BE2C (cell line): ENCODE results near the gene MDK.

Source experiments
- DNase-seq: peaks from one replicate; pipeline ENCODE4 v3.0.0-alpha.2; 2020
- H3K27me3 ChIP-seq: fragments of 250-450 bp; sonication (Bioruptor Pico); 2 replicates; pipeline ENCODE4 v1.5.1; 2020; ENCODE audit warnings: mild to moderate bottlenecking
- H3K36me3 ChIP-seq: fragments of 250-450 bp; sonication (Bioruptor Pico); 2 replicates; pipeline ENCODE4 v1.5.1; 2020; ENCODE audit warnings: mild to moderate bottlenecking
- H3K4me1 ChIP-seq: fragments of 250-450 bp; sonication (Bioruptor Pico); 2 replicates; pipeline ENCODE4 v1.5.1; 2020
- H3K4me3 ChIP-seq: 2 replicates; pipeline ENCODE4 v1.5.1; 2011; ENCODE audit warnings: low read depth, low read length
- H3K9me3 ChIP-seq: fragments of 250-450 bp; sonication (Bioruptor Pico); 2 replicates; pipeline ENCODE4 v1.5.1; 2020
- TF ChIP-seq, protein P1 (sequence below): IDR thresholded peaks from 2 replicates; pipeline ENCODE4 v1.5.1; 2012; ENCODE audit warnings: mild to moderate bottlenecking, low read depth, low read length

MDK gene

DNA sequence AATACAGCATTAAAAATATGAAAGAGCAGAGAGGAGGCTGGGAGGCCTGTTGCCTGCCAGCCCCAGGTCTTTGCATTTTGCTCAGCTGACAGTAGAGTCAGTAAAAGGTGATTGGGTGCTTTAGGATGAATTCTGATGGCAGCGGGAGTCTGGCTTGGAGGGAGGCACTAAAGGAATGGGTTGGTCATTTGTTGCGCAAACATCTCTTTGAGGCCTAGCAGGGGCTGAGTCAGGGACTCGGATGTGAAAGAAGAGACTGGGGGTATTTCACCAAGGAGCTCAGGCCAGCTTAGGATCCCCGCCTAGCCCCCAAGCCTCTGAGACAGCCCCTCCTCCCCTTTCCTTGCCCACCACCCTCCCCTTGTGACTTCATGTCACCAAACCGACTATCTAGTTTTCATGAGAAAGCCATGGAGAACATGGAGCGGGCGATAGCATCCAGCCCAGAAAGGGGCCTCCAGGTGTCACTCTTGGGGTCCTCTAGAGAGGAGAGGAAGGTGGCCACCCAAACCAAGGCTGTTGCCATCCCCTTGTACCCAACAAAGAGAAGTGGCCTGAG lies 24.5 kb upstream of the MDK start:
- no peak for DNase-seq
- no peak overlapping the region for H3K4me3 ChIP-seq
- H3K9me3 ChIP-seq = no peaks in the 10 kb centered on the region
- H3K4me1 ChIP-seq = no peaks in the 10 kb centered on the region; the same call in 1 of the 2 replicates
- no peaks in the 10 kb centered on the region for H3K36me3 ChIP-seq
- TF ChIP-seq, protein P1, sequence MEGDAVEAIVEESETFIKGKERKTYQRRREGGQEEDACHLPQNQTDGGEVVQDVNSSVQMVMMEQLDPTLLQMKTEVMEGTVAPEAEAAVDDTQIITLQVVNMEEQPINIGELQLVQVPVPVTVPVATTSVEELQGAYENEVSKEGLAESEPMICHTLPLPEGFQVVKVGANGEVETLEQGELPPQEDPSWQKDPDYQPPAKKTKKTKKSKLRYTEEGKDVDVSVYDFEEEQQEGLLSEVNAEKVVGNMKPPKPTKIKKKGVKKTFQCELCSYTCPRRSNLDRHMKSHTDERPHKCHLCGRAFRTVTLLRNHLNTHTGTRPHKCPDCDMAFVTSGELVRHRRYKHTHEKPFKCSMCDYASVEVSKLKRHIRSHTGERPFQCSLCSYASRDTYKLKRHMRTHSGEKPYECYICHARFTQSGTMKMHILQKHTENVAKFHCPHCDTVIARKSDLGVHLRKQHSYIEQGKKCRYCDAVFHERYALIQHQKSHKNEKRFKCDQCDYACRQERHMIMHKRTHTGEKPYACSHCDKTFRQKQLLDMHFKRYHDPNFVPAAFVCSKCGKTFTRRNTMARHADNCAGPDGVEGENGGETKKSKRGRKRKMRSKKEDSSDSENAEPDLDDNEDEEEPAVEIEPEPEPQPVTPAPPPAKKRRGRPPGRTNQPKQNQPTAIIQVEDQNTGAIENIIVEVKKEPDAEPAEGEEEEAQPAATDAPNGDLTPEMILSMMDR = no peak
- no peaks in the 10 kb centered on the region for H3K27me3 ChIP-seq

DNA sequence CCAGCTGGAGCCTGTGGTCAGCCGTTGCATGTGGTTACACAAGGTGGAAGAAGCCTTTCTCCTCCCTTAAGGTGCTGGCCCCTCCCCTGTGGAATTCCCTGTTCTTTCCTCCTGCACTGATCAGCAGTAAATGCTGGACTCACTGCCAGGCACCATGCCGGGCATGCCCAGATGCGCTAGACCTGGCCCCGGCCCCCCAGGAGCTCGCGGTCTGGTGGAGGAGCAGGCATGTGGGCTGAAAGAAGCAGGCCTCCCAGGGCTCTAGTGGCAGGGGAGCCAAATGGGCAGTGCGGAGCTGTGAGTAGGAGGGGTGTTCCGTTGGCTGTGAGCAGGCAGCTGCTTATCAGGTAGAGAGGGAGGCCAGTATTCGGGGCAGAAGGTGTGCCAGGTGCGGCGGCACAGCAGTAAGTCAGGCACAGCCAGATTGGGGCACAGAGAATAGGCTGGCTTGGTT lies 24.0 kb upstream of the MDK start:
- peaks cover under 1% of the 10 kb centered on the region; the same call in 1 of the 2 replicates for H3K4me1 ChIP-seq
- H3K4me3 ChIP-seq = no peak overlapping the region
- H3K27me3 ChIP-seq = no peaks in the 10 kb centered on the region
- no peaks in the 10 kb centered on the region for H3K36me3 ChIP-seq
- TF ChIP-seq, protein P1 = no peak
- no peaks in the 10 kb centered on the region for H3K9me3 ChIP-seq
- DNase-seq = no peak

DNA sequence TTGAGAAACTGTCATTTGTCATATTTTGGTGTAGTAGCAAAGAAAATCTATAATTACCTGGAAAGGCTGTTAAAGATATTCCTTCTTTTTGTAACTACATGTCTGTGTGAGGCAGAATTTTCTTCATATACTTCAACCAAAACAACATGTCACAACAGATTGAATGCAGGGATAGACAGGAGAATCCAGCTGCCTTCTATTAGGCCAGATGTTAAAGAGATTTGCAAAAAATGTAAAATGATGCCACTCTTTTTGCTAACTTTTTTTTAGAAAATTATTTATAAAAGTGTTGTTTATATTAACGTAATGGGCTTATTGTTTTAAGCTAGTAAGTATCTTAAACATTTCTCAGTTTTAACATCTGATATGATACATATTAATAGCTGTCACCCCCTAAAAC lies 21.5 kb upstream of the MDK start:
- H3K36me3 ChIP-seq = no peaks in the 10 kb centered on the region
- H3K27me3 ChIP-seq = no peaks in the 10 kb centered on the region
- TF ChIP-seq, protein P1 = no peak
- H3K4me3 ChIP-seq = no peak overlapping the region
- H3K9me3 ChIP-seq = no peaks in the 10 kb centered on the region
- DNase-seq = no peak
- peaks cover 10% of the 10 kb centered on the region for H3K4me1 ChIP-seq

DNA sequence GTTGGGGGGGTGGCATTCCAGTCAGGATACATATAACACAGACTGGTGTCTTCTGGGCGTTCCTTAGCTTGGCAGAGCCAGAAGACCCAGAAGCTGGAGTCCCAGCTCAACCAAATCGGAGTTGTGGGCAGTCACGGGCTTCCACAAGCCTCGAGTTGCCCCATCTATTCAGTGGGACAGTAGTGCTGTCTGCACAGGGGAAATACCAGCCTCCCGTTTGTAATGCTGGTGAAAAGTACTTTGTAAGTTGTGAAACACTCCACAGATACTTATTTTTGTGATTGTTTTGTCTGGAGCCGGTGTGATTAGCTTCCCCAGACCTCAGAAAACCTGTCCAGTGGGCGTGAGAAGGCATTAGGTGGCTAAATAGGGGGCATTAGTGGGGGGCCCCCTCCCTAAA lies 20.6 kb upstream of the MDK start:
- H3K4me1 ChIP-seq = peaks cover 10% of the 10 kb centered on the region
- H3K27me3 ChIP-seq = no peaks in the 10 kb centered on the region
- H3K4me3 ChIP-seq = no peak overlapping the region
- H3K36me3 ChIP-seq = no peaks in the 10 kb centered on the region
- TF ChIP-seq, protein P1 = no peak
- DNase-seq = no peak
- no peaks in the 10 kb centered on the region for H3K9me3 ChIP-seq

DNA sequence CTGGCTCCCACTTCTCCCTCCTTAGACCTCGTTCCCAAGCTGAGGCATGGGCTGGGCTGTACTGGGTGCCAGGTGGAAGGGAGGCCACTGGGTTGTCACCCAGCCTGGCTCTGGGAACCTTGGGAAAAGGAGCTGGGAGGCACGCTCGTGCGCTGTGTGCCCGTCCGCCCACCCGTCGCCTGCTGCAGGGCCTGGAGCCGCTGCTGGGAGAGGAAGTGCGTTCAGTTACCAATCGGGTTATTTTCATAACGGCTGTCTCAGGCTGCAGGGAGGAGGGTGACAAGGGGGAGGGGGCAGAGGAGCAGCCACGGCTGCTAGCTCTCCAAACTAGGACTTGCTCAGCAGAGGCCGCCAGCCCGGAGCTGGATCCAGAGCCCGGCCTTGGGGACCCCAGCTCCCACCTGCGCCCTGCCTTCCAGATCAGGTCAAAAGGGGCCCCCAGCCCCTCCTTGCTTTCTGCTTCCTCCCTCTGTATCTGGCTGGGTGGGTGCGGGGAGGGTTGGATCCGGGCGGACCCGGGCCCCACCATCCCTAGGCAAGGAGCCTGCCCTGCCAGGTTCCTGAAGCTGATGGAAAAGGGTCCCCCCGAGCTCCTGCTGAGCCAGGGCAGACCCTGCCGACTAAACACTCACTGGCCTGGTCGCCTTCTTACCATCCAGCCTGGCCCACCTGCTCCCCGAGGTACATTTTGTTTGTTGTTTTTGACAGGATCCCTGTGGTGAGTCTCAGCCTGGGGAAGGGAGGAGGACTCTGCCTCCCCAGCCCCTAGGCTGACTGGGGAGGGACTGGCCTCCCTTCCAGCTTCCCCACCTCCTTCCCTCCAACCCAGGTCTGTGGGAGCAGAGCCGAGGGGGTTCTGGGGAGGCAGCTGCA lies 19.9 kb upstream of the MDK start:
- Histone ChIP-seq H3K4me3 (no peak overlapping the region), H3K36me3 (no peaks in the 10 kb centered on the region), H3K27me3 (no peaks in the 10 kb centered on the region), H3K4me1 (peaks cover 10% of the 10 kb centered on the region), H3K9me3 (no peaks in the 10 kb centered on the region)
- TF ChIP-seq, protein P1 = no peak
- DNase-seq = peak; percentile 63
